Measurements from ENCODE around the gene UGGT2. TPM values are rescaled to one million over a fixed set of nuclear protein-coding genes. Genes with fewer than 3 reads are reported as not detected.
"Not testable (repeated sequence)": the region's sequence is repeated elsewhere in the genome, so short reads cannot be mapped to it uniquely, and the experiment has no call there.

The UGGT2 gene
- total RNA-seq, 1 experiment from 2014 or later, result 26.1 TPM

DNA sequence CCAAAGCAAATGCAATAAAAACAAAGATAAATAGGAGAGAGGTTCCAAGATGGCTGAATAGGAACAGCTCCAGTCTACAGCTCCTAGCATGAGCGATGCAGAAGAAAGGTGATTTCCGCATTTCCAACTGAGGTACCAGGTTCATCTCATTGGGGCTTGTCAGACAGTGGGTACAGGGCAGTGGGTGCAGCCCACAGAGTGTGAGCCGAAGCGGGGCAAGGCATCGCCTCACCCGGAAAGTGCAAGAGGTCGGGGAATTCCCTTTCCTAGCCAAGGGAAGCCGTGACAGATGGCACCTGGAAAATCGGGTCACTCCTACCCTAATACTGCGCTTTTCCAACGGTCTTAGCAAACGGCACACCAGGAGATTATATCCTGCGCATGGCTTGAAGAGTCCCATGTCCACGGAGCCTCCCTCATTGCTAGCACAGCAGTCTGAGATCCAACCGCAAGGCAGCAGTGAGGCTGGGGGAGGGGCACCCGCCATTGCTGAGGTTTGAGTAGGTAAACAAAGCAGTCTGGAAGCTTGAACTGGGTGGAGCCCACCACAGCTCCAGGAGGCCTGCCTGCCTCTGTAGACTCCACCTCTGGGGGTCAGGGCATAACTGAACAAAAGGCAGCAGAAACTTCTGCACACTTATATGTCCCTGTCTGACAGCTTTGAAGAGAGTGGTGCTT is 6.6 kb downstream of the UGGT2 start:
- not testable (repeated sequence) for DNase-seq (ENCODE audit: low read depth)

DNA sequence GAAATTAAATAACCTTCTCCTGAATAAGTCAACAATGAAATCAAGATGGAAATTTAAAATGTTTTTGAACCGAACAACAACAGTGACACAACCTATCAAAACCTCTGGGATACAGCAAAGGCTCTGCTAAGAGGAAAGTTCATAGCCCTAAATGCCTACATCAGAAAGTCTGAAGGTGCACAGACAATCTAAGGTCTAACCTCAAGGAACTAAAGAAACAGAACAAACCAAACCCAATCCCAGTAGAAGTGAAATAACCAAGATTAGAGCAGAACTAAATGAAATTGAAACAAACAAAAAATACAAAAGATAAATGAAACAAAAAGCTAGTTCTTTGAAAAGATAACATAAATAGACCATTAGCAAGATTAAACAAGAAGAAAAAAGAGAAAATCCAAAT is 9.0 kb downstream of the UGGT2 start:
- DNase-seq (ENCODE audit: low read depth), result no peak

DNA sequence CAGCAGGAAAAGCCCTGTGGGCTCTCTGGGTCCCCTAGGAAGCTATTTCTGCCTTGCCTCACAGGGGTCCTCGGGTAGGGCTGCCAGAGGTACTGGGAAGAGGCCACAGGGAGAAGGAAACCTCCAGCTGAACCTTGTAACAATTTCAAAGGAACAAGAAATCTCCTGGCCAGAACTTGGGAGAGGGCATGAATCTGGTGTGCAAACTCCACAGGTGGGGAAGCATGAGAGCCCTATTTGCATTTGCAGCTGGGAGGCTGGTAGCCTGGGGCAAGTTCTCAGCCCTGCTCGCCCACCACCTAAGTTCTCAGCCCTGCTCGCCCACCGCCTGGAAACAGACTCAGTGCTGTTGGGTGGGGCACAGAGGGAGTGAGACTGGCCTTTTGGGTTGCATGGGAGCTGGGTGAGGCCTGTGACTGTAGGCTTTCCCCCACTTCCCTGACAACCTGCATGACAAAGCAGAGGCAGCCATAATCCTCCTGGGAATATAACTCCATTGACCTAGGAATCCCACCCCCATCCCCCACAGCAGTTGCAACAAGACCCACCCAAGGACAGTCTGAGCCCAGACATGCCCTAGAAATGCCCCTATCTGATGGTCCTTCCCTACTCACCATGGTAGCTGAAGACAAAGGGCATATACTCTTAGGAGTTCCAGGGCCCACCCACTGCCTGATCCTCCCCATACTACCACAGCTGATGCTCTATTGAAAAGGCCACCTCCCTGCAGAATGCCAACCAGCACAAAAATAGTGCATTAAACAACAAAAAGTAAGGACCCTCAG is 11.7 kb downstream of the UGGT2 start:
- no peak for DNase-seq (ENCODE audit: low read depth)

DNA sequence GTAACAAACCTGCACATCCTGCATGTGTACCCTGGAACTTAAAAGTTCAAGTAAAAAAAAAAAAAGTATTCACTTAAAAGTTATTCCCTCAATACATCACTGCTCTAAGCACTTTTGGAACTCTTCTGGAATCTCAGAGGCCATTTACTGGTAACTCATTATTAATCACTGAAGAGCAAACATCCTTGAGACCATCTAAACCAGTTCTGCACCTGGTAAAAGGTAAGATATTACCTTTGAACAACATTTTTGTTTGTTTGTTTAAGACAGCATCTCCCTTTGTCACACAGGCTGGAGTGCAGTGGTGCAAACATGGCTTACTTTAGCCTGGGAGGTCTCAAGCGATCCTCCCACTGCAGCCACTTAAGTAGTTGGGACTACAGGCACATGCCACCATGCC is 16.7 kb downstream of the UGGT2 start:
- DNase-seq (ENCODE audit: low read depth), result no peak

DNA sequence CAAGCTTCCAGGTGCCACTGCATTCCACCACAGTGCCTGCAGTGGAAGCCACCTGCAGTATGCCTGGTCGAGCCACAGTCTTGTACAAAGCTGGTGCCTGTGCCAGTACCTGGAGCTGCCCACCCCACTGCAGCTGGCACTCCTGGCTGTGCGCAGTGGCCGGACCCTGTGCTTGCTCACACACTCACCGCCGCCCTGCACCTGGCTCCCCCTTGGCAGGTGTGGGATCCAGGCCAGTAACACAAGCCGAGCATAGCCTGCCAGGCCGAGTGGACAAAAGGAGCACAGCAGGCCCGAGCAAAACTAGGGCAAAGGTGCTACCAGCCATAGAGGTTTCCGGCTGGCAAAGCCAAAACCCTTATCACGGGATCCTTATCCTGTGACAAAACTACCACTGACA is 18.5 kb downstream of the UGGT2 start:
- no peak for DNase-seq (ENCODE audit: low read depth)

DNA sequence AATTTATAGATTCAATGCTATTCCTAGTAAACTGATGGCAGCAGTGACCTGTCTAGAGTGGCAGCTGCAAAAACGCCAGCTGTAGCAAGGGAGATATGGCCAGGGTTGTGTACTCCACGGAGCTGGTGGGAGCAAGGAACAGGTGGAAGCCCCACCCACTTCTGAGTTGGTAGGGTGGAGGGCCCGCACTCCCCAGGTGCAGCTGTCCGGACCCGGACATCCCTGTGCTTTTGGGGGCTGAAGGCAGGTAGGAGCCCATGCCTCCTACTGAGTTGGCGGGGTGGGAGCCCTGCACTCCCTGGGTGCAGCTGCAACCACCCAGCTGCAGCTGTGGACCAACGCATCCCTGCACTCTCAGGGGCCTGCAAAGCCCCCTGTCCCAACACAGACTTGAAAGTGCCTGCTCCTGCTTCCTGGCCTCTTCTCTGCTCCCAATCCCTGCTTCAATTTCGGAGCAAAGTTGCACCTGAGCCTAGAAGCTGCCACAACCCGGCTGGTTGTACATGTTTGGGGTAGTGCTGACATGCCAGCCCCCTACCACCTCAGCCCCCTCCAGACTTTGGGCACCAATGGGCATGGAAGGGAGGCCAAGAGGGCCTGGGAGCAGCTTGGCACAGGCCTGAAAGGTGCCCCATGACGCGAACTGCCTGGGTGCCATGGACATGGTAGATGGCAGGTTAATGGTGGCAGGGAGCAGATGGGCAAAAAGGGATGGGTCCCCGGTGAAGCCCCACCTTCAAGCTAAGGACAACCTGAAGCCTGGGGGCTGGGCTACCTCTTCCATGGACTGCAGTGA is 19.8 kb downstream of the UGGT2 start:
- DNase-seq (ENCODE audit: low read depth), result no peak

DNA sequence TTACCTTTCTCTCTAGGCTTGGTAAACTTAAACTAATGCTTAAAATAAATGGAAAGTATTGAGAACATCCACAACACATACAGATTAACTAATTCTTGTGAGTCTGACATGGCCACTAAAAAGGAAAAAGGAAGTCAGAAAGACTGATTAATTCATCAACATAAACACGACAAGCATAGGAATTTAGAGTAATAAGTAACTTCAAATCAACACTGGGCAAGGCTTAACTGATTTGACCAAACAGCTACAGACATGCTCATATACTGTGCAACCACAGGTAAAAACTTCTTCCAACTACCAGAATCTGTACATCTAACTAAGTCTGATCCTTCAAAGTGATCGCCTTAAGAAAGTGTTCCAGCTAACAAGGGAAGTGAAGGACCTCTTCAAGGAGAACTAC is 20.5 kb downstream of the UGGT2 start:
- no peak for DNase-seq (ENCODE audit: low read depth)

DNA sequence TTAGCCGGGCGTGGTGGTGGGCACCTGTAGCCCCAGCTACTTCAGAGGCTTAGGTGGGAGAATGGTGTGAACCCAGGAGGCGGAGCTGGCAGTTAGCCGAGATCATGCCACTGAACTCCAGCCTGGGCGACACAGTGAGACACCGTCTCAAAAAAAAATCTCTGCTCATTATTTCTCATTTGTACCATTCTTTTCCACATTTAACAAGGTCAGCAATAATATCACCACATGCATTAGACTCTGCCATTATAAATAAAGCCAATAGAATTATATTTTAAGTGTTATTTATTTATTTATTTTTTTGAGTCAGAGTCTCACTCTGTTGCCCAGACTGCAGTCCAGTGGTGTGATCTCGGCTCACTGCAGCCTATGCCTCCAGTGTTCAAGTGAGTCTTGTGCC is 24.2 kb downstream of the UGGT2 start:
- DNase-seq (ENCODE audit: low read depth), result no peak

DNA sequence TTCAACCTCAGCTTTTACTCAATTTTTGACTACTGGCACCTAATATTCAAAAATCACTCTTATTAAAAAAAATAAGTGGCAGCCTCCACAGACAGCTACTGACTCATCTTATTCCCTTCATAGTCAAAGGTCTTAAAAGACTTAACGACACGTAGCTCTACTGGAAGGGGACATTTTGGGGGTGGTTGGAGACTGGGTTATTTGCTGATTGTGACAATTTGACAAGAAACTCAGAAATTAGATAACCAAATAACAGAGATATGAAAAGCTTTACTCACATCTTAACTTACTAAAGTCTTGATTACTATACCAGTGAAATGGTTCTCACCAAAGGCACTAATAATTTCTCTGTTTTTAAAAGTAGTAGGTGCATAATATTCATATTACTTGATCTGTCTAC is 25.7 kb downstream of the UGGT2 start:
- no peak for DNase-seq (ENCODE audit: low read depth)

DNA sequence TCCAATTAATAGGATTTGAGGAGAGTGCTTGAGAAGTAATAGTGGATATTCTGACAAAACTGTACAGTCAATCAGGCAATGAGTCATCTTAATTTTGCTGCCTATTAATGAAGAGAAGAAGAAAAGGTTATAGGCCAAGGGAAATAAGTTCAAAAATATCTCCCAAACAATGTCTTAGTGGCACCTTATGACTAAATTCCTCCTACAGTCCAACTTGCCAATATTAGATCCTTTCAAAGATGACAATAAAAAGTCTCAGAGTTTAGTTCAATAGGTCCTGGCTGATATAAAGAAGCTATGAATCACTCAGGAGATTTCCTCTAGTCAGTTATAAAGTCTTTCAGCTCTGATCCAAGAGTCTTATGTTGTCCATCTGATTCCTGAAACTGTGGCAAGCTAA is 27.9 kb downstream of the UGGT2 start:
- DNase-seq (ENCODE audit: low read depth), result peak; percentile 68

DNA sequence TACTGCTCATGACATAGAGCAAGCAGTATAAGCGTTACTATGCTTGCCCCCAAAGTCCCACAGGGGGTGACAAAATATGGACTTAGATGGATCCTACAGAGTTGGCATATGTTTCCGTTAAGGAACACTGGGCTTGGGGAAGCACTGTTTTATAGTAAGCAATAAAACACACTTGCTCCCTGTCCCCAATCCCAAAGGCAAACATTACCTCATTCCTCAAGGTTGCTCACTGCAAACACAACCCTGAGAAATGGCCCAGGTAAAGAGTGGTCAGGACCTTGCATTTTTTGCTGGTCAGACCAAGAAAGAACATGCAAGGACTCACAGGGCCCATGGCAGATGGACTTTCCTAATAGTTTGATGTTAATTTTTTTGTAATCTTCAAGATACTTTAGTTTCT is 32.3 kb downstream of the UGGT2 start:
- DNase-seq (ENCODE audit: low read depth), result no peak

DNA sequence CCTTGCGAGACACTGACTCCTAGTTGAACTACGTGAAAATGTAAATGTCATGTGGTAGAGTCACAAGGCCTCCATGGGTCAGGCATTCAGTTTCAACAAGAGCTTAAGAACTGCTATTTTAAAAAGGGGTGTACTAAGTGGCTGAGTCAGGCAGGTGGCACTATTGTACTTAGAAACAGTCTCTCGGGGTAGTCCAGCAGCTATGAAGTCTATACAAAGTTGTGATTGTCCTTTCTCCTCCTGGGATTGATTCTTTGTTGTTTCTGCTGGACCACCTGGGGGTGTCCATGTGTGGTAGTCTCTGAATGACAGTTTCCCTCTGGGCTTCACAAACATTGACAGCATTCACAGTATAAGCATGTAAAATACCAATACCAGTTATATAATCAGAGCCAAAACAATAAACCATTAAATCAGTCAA is 33.0 kb downstream of the UGGT2 start:
- DNase-seq (ENCODE audit: low read depth), result peak; percentile 57

DNA sequence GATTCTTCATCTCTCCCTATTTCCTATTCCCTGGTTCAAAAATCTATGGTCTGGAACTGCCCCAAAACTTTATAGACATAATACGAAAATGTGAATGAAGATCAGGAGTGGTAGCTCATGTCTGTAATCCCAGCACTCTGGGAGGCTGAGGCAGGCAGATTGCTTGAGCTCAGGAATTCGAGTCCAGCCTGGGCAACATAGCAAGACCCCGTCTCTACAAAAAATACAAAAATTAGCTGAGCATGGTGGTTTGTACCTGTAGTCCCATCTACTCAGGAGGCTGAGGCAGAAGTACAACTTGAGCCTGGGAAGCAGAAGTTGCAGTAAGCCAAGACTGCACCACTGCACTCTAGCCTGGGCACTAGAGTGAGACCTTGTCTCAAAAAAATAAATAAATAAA is 35.1 kb downstream of the UGGT2 start:
- DNase-seq (ENCODE audit: low read depth), result no peak

DNA sequence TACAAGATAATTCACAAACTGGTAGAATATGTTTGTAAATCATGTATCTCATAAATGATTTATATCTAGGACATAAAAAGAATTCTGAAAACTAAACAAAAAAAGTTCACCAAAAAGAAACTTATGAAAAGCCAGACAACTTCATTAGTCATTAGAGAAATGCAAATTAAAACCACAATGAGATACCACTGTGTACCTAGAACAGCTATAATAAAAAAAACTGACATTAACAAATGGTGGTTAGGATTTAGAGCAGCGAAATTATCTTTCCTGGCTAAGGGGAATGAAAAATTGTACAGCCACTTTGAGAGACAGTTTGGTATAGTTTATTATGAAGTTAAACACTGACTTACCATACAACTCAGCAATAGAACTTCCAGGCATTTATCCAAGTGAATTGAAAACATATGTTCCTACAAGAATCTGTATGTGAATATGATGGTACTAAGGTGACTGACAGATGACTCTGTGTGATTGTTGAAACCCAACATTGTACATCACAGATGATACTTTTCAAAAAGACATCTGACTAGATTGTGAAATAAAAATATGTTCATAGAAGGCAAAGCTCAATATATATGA is 41.8 kb downstream of the UGGT2 start:
- DNase-seq (ENCODE audit: low read depth), result peak; percentile 13

DNA sequence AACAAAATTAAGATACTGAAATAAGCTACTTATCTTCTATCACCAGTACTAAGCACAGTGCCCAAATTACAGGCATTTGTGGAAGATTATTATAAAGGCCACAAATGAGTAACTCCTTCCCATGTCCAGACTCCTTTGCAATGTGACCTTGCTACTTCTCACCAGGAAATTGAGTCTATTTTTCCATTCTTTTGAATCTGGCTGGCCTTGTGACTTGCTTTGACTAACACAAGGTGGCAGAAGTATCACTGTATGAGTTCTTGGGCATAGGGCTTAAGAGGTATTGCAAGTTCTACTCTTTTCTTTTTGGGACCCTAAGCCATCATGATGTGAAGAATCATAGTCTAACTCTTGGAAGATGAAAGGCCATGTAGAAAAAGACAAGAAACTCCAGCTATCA is 49.9 kb downstream of the UGGT2 start:
- DNase-seq (ENCODE audit: low read depth), result peak; percentile 6

DNA sequence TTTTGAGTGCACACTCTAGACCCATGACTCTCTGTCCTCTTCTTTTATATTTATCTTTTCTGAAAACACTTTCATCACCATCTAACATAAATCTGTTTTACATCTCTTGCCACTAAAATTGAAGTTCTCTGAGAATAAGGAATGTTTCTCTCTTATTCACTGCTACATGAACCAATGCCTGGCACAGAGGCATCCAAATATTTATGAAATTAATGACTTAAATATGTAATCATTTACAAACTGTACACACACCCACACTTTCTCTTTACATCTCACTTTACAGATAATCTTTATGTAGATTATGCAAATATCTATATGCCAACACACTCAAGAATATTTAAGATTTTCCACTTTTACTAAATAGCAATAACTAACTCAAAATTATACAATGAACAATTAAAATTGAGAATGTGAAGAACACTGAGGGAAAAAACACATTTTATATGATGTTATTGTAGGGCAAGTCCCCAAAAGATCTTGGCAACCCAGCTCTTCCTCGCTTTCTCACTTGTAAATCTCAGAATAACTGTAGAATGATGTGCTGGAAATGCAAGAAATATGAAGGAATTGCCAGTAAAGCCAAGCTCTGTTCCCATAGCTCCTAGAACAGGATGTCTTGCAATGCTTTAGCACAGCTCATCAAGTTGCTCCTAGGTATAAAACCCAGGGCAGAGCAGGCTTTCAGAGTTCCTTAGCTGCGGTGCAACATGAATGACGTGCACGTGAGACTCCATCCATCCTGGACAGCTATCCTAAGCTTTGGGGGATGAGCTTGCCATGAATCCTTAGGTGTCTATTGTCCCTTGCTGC is 50.7 kb downstream of the UGGT2 start:
- DNase-seq (ENCODE audit: low read depth), result no peak

DNA sequence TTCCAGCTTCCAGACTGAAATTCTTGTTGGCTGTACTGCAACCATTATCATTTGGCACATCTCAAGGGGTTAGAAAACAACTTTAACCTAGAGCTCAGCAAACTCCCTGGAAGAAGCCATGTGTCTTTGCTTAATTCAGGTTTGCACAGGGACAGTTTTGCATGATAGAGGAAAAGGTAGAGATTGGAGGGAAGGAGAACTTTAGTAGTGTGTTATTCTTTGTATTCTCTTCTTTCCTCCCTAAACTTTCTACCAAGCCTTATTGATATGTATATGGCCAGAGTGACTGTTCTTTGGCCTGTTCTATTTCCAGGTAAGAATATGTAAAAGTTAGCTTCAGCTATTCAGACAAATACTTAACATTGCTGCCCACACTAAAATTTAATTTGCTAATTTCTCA is 53.1 kb downstream of the UGGT2 start:
- no peak for DNase-seq (ENCODE audit: low read depth)

DNA sequence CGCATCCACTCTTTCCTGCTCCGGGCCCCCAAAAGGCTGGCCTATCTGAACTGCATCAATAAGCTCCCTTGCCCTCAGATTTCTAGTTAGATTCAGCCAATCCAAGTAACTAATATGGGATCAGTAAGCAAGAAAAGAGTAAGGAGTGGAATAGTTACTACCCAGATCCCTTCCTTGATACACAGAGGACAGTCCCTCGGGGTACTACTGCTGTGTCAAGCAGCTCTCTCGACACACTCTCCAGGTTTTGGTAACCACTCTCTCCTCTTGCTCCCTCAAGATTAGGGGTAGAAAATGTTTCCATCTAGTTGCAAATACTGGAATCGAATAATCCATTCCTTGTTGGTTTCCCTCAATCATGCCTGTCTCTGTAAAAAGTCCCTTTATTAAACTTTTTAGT is 65.4 kb downstream of the UGGT2 start:
- no peak for DNase-seq (ENCODE audit: low read depth)

DNA sequence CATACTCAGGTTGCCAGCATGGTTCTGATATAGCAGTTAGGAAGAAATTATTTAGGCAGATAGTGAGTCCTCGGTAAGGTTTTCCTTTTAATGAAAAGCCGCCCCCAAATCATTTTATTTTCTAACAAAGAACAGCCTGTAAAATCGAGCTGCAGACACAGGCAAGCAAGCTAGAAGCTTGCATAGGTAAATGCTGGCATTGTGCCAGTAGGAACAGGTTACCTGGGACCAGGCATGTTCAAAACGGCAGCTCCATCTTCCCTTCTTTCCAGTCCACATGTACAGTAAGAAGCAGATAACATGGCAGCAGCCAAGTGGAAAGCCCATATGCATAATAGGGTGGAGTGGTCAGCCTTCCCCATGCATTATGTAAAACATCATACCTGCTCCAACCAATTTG is 71.1 kb downstream of the UGGT2 start:
- no peak for DNase-seq (ENCODE audit: low read depth)

DNA sequence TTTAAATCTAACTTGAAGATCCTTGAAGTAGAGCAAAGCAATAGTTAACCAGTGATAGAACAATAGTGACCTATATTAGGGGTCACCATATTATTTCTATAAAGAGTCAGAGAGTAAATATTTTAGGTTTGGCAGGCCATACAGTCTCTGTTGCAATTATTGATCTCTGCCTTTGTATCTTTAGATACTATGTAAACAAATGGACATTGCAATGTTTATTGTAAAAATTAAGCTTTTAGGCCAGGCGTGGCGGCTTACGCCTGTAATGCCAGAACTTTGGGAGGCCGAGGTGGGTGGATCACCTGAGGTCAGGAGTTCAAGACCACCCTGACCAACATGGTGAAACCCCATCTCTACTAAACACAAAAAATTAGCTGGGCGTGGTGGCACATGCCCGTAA is 80.5 kb downstream of the UGGT2 start:
- DNase-seq (ENCODE audit: low read depth), result not testable (repeated sequence)

DNA sequence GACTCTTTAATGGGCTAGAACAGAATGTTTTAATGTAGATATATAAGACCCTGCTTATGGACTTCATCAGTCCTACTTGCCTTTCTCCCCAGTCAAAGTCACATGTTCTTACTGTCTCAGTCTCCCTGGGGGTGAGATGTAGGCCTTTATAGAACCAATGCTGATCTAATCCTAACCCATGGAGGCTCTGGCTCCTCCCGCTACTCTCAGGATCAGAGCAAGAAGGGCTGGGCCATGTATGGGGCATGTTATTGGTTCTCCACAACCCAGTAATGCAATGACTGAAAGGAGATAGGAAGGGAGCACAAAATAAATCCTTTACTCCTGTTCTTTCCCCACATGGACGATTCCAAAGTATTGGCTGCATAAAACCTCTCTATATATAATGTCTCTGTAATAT is 82.3 kb downstream of the UGGT2 start:
- no peak for DNase-seq (ENCODE audit: low read depth)

DNA sequence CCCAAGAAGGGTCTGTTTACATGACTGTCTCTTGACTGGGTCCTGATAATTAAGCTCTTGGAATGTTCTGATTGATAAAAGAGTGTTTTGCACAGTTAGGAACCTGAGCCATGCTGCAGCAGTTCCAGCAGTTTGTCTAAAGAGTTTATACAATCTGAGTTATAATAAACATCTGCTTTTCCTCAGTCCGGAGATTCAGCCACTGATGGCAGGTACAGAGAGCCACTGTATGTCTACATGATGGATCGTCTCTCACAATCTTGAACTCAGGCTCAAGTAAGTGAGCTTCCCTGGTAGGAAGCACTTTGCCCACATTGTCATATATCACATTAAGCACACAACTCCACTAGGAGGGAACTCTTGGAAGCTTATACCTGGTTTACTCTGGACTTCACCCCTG is 84.3 kb downstream of the UGGT2 start:
- no peak for DNase-seq (ENCODE audit: low read depth)

Data from M059J (cell line).